MCF 10A (cell line): ENCODE data around the gene RXRB. TPM values are rescaled to one million over a fixed set of nuclear protein-coding genes. Genes with fewer than 3 reads are reported as not detected.
"Not testable (repeated sequence)": the region's sequence is repeated elsewhere in the genome, so short reads cannot be mapped to it uniquely, and the experiment has no call there.

Source experiments
- BruUV-seq: library from RNA; stranded (reverse); fragments of 400-500 nt; replicated peaks from 2 replicates; lab custom pipeline; 2021; lab: Mats Ljungman, UMichigan
- CTCF ChIA-PET: fragments of 300-600 bp; sonication (Branson Sonifier 250); formaldehyde crosslinking; extraction: SDS; loops from one replicate; lab custom pipeline; 2021; ENCODE audit warnings: antibody characterized with exemption, inconsistent platforms; lab: Yijun Ruan, JAX
- POLR2A ChIA-PET: fragments of 300-600, 350-650 bp; sonication (Branson Sonifier 250); formaldehyde crosslinking; extraction: SDS; loops from one replicate; lab custom pipeline; 2020; ENCODE audit warnings: antibody characterized with exemption, inconsistent platforms; lab: Yijun Ruan, JAX
- DNase-seq: peaks from one replicate; pipeline ENCODE4 v3.0.0-alpha.2; 2018; ENCODE audit not compliant: unreplicated experiment
- H3K27ac Mint-ChIP-seq: one replicate; pipeline ENCODE4 v1.8.0; 2022; ENCODE audit warnings: mild to moderate bottlenecking, low read depth, mixed read lengths; ENCODE audit not compliant: unreplicated experiment
- H3K27me3 Mint-ChIP-seq: one replicate; pipeline ENCODE4 v1.8.0; 2022; ENCODE audit warnings: mixed read lengths; ENCODE audit not compliant: insufficient read depth, unreplicated experiment
- H3K36me3 Mint-ChIP-seq: one replicate; pipeline ENCODE4 v1.8.0; 2022; ENCODE audit warnings: mild to moderate bottlenecking, moderate library complexity, mixed read lengths; ENCODE audit not compliant: insufficient read depth, unreplicated experiment
- H3K4me1 Mint-ChIP-seq: one replicate; pipeline ENCODE4 v1.8.0; 2022; ENCODE audit warnings: mixed read lengths; ENCODE audit not compliant: insufficient read depth, unreplicated experiment
- H3K4me3 Mint-ChIP-seq: one replicate; pipeline ENCODE4 v1.8.0; 2022; ENCODE audit warnings: mild to moderate bottlenecking, moderate library complexity, mixed read lengths; ENCODE audit not compliant: unreplicated experiment
- H3K9me3 Mint-ChIP-seq: one replicate; pipeline ENCODE4 v1.8.0; 2022; ENCODE audit warnings: mixed read lengths; ENCODE audit not compliant: unreplicated experiment
- intact Hi-C: fragments of 100-400 bp; cut with micrococcal nuclease; formaldehyde crosslinking; loops from 2 replicates; pipeline ENCODE4 v1.14.1; 2022
- total RNA-seq: library from RNA; stranded (reverse); gene quantifications from 2 replicates; pipeline ENCODE4 v1.2.3, GENCODE V29; 2022
- TF ChIP-seq, protein P1 (sequence below): fragments of 200-600 bp; IDR thresholded peaks from one replicate; pipeline ENCODE4 v1.8.0; 2022; ENCODE audit warnings: antibody characterized with exemption, mild to moderate bottlenecking; ENCODE audit not compliant: unreplicated experiment

RXRB gene
- total RNA-seq, 1 experiment from 2014 or later, result 35.1 TPM

DNA sequence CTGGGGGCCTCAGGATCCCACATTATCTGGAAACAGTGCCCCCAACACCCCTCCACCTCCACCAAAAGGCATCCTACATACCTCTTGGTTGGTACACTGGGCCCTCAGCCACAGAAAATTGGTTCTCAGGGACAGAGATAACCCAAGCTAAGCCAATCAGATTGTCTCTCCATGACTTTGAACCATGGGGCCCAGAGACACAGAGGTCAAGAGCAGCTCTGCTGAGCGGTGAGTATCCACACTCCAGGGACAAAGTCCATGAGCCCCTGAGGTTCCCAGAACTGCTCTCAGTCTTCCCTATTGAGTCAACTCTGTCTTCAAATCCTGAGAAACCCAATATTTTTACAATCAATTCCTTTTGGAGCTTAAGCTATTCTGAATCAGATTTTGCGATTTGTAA is 43.5 kb downstream of the RXRB start:
- no TSS peak for BruUV-seq
- no peak overlapping the region for H3K4me3 Mint-ChIP-seq
- DNase-seq, result no peak
- intact Hi-C loops, result no loop called here
- peaks cover 6% of the 10 kb centered on the region for H3K9me3 Mint-ChIP-seq
- H3K27ac Mint-ChIP-seq, result no peak overlapping the region
- POLR2A ChIA-PET, result no interaction called here
- no peaks in the 10 kb centered on the region for H3K36me3 Mint-ChIP-seq
- peaks cover 9% of the 10 kb centered on the region for H3K4me1 Mint-ChIP-seq
- TF ChIP-seq, protein P1, sequence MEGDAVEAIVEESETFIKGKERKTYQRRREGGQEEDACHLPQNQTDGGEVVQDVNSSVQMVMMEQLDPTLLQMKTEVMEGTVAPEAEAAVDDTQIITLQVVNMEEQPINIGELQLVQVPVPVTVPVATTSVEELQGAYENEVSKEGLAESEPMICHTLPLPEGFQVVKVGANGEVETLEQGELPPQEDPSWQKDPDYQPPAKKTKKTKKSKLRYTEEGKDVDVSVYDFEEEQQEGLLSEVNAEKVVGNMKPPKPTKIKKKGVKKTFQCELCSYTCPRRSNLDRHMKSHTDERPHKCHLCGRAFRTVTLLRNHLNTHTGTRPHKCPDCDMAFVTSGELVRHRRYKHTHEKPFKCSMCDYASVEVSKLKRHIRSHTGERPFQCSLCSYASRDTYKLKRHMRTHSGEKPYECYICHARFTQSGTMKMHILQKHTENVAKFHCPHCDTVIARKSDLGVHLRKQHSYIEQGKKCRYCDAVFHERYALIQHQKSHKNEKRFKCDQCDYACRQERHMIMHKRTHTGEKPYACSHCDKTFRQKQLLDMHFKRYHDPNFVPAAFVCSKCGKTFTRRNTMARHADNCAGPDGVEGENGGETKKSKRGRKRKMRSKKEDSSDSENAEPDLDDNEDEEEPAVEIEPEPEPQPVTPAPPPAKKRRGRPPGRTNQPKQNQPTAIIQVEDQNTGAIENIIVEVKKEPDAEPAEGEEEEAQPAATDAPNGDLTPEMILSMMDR, result no peak
- peaks cover 15% of the 10 kb centered on the region for H3K27me3 Mint-ChIP-seq
- CTCF ChIA-PET, result no interaction called here

DNA sequence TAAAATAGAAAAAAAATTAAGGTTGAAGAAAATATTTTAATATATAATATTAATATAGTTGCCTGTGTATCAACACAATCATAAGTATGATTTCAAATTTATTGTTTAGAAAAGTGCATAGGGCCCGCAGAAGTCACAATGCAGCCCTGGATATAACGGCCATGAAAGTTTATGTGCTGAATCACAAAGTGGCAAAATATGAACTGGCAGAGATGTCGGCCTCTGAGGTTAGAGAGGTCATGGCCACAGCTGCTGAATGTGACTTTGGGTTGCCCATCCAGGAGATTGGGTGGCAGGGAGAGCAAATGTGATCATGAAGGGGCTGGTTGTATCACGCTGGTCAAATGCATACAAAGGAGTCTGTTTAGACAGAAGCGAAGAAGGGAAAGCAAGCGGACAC is 43.9 kb downstream of the RXRB start:
- no peak for DNase-seq
- BruUV-seq, result no TSS peak
- CTCF ChIA-PET, result no interaction called here
- Mint-ChIP-seq H3K9me3 (peaks cover 10% of the 10 kb centered on the region), H3K4me3 (no peak overlapping the region), H3K27me3 (peaks cover 15% of the 10 kb centered on the region), H3K27ac (no peak overlapping the region), H3K4me1 (peaks cover 5% of the 10 kb centered on the region), H3K36me3 (no peaks in the 10 kb centered on the region)
- TF ChIP-seq, protein P1, result no peak
- POLR2A ChIA-PET, result no interaction called here
- intact Hi-C loops, result no loop called here

DNA sequence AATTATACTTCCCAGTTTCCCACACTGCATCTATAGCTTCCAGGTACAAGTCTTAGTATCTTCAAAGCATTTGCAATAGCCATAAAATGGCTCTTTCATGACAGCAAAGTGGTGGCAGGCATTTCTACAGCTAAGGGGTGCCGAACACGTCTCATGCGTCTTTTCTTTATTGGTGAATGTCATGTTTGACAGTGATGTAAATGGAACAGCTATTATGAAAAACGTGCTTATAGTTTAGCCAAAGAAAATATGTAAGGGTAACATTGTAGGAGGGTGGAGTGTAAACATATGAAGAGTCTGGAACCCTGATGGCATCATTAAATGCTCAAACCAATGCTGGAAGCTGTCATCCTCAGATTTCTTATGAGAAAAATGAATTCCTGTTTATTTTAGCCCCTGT is 46.1 kb downstream of the RXRB start:
- Mint-ChIP-seq H3K27ac (no peak overlapping the region), H3K36me3 (peaks cover 6% of the 10 kb centered on the region), H3K4me1 (no peaks in the 10 kb centered on the region), H3K9me3 (peaks cover 11% of the 10 kb centered on the region), H3K27me3 (peaks cover 30% of the 10 kb centered on the region), H3K4me3 (no peak overlapping the region)
- DNase-seq, result no peak
- CTCF ChIA-PET, result interaction anchor here (0.8 to 1.0 kb wide), 3 partner anchors 33 to 140 kb away, joined by 3 to 4 read pairs (median 3); no protein-coding TSS in a partner anchor
- intact Hi-C loops, result no loop called here
- POLR2A ChIA-PET, result interaction anchor here (0.5 kb wide), 1 partner anchor 78 kb away, joined by 3 read pairs; the partner anchor contains the start of gene HLA-DPB1
- TF ChIP-seq, protein P1, result no peak
- no TSS peak for BruUV-seq

DNA sequence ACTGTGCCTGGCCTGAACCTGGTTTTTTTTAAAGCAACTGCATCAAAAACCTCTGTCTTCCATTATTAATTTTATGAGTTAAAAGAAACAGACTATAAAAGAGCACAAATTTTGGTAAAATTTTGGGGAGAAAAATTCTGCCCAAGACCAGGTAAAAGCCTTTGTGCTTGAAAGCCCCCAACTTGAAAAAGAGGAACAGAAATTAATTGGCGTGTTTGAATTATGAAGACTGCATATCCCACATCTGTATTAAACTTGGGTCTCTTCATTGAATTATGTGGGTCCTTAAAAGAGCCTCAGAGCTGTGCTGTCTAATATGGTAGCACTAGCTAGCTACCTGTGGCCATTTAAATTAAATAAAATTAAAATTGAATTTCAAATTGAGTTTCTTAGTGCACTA is 49.4 kb downstream of the RXRB start:
- no peak overlapping the region for H3K27ac Mint-ChIP-seq
- no peak overlapping the region for H3K4me3 Mint-ChIP-seq
- intact Hi-C loops, result no loop called here
- H3K36me3 Mint-ChIP-seq, result peaks cover 6% of the 10 kb centered on the region
- ChIA-PET POLR2A (interaction anchor here (0.9 to 1.6 kb wide), 2 partner anchors 58 to 97 kb away, joined by 3 to 4 read pairs; no protein-coding TSS in a partner anchor), CTCF (interaction anchor here (1.1 to 6.8 kb wide), 5 partner anchors 11 to 136 kb away, joined by 3 to 63 read pairs (median 4); no protein-coding TSS in a partner anchor)
- no peaks in the 10 kb centered on the region for H3K4me1 Mint-ChIP-seq
- BruUV-seq, result no TSS peak
- peaks cover 40% of the 10 kb centered on the region for H3K27me3 Mint-ChIP-seq
- TF ChIP-seq, protein P1, result no peak
- H3K9me3 Mint-ChIP-seq, result peaks cover 11% of the 10 kb centered on the region
- no peak for DNase-seq

DNA sequence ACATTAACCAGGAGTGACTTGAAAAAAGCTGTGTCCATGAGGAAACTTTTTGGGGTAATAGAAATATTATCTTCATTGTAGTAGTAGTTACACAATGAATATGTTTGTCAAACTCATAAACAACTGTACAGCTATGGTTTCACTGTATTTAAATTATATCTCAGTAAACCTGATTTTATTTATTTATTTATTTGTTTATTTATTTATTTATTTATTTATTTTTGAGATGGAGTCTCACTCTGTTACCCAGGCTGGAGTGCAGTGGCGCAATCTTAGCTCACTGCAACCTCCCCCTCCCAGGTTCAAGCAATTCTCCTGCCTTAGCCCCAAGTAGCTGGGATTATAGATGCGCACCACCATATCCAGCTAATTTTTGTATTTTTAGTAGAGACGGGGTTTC is 49.9 kb downstream of the RXRB start:
- H3K27ac Mint-ChIP-seq, result not testable (repeated sequence)
- POLR2A ChIA-PET, result interaction anchor here (0.9 to 1.6 kb wide), 3 partner anchors 58 to 179 kb away, joined by 3 to 4 read pairs (median 3); no protein-coding TSS in a partner anchor

More for the DNA sequence above, 49.9 kb downstream of the RXRB start:
- H3K36me3 Mint-ChIP-seq, intact Hi-C loops, H3K4me3 Mint-ChIP-seq, BruUV-seq, DNase-seq, H3K4me1 Mint-ChIP-seq: not testable (repeated sequence)
- CTCF ChIA-PET, result interaction anchor here (0.6 to 6.8 kb wide), 9 partner anchors 9 to 1345 kb away, joined by 3 to 63 read pairs (median 8); no protein-coding TSS in a partner anchor
- H3K27me3 Mint-ChIP-seq, result peaks cover 40% of the 10 kb centered on the region
- peaks cover 11% of the 10 kb centered on the region for H3K9me3 Mint-ChIP-seq
